ENCODE measurements around the gene ENG. TPM values are rescaled to one million over a fixed set of nuclear protein-coding genes. Genes with fewer than 3 reads are reported as not detected.

Gene ENG
- total and polyA plus RNA-seq, 4 donors, result 41.1 to 317 (median 131) TPM

DNA sequence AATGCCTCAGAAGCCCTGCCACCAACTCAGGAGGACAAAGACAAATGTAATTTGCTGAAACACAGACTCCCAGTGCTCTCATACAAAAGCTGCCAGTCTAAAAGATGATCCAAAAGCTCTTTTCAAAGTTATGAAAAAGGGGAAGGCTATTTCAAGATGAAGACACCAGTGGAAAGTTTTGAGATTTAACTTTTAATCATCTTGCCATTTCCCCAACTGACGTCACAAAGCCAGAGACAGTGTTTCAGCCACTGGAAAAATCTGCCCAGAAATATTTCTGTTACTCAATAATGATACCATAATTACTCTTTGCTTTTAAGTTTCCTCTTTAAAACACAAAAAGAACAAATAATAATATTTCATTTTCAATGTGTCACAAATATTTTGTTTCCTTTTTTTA, 20.9 kb downstream of the ENG start:
- no peak overlapping the region for H3K4me3 ChIP-seq
- H3K4me1 ChIP-seq (ENCODE audit: control insufficient read depth in 5 of 5, insufficient read depth in 5 of 5, low read length in 5 of 5), result peaks cover 16 to 43% (median 30%) of the 10 kb centered on the region in 5 donors
- no peaks in the 10 kb centered on the region for H3K9me3 ChIP-seq (ENCODE audit: control insufficient read depth in 4 of 4, insufficient read depth in 3 of 4, low read length in 3 of 4)
- no peaks in the 10 kb centered on the region for H3K27me3 ChIP-seq (ENCODE audit: control insufficient read depth in 3 of 3, insufficient read depth in 3 of 3, low read length in 2 of 3)
- no peak for ATAC-seq (ENCODE audit: insufficient read depth, low FRiP score)
- no peak overlapping the region for H3K9ac ChIP-seq (ENCODE audit: insufficient read depth in 1 of 2, low read length in 2 of 2)
- H3K36me3 ChIP-seq (ENCODE audit: control insufficient read depth in 4 of 4, insufficient read depth in 4 of 4, low read length in 4 of 4), result peaks cover 0 to 6% (median 2%) of the 10 kb centered on the region in 4 donors
- H3K27ac ChIP-seq (ENCODE audit: low read depth in 1 of 2, low read length in 1 of 2), result peak overlapping the region in 1 of 2 donors; percentile 59
- no peak for TF ChIP-seq CTCF (IDR thresholded peaks at IDR 0.05; ENCODE audit: control extremely low read depth, extremely low read depth)
- DNase-seq, result peak in 2 of 3 donors; percentile 68 to 70
- WGBS, 2 donors, result 10 to 30% methylated on average over 1 of the region's 1 CpG

GRCh38 chr9:127832248-127832647, 22.2 kb downstream of the ENG start:
- no peak for TF ChIP-seq CTCF (IDR thresholded peaks at IDR 0.05; ENCODE audit: control extremely low read depth, extremely low read depth)
- DNase-seq (no peak), ATAC-seq (ENCODE audit: insufficient read depth, low FRiP score) (no peak)
- Histone ChIP-seq H3K9ac (ENCODE audit: insufficient read depth in 1 of 2, low read length in 2 of 2) (no peak overlapping the region), H3K27ac (ENCODE audit: low read depth in 1 of 2, low read length in 1 of 2) (no peak overlapping the region), H3K4me3 (no peak overlapping the region), H3K9me3 (ENCODE audit: control insufficient read depth in 4 of 4, insufficient read depth in 3 of 4, low read length in 3 of 4) (no peaks in the 10 kb centered on the region), H3K36me3 (ENCODE audit: control insufficient read depth in 4 of 4, insufficient read depth in 4 of 4, low read length in 4 of 4) (peaks cover 0 to 6% (median 2%) of the 10 kb centered on the region in 4 donors), H3K27me3 (ENCODE audit: control insufficient read depth in 3 of 3, insufficient read depth in 3 of 3, low read length in 2 of 3) (no peaks in the 10 kb centered on the region), H3K4me1 (ENCODE audit: control insufficient read depth in 5 of 5, insufficient read depth in 5 of 5, low read length in 5 of 5) (peaks cover 6 to 42% (median 25%) of the 10 kb centered on the region in 5 donors)
- WGBS, 2 donors, result 45 to 62% methylated on average over 7 of the region's 7 CpGs

DNA sequence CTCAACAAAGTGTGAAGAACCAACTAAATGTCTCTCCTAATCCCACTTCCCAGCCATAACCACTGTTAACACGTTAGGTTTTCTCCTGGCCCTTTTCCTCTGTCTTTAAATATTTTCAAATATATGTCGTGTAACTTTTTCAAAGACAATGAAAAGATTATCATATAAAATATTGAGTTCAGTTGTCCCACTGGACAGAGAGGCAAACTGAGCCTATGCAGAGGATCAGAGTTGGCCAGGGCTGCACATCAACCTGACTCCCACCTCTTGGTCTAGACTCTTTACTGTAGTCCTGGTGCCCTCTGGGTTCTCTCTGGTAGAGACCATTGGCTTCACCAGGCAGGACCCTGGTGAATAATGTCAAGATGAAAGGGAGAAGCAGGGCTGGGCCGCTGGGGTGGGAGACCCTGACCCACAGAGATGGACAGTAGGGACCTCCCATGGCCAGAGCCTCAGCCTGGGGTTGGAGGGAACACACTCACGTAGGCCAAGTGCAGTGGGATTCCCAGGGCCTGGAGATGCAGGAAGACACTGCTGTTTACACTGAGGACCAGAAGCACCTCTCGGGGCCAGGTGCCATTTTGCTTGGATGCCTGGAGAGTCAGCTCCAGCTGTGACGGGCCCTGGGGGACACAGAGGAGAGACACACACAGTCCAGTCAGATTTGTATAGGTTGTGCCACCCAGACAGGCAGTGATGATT, 25.1 kb downstream of the ENG start:
- peak overlapping the region; percentile 56 to 77 for H3K27ac ChIP-seq (ENCODE audit: low read depth in 1 of 2, low read length in 1 of 2)
- 74 to 80% methylated on average over 6 of the region's 6 CpGs for WGBS, 2 donors
- no peak overlapping the region for H3K4me3 ChIP-seq
- H3K9ac ChIP-seq (ENCODE audit: insufficient read depth in 1 of 2, low read length in 2 of 2), result peak overlapping the region in 1 of 2 donors; percentile 11
- no peak for TF ChIP-seq CTCF (IDR thresholded peaks at IDR 0.05; ENCODE audit: control extremely low read depth, extremely low read depth)
- DNase-seq (no peak), ATAC-seq (ENCODE audit: insufficient read depth, low FRiP score) (no peak)
- no peaks in the 10 kb centered on the region for H3K27me3 ChIP-seq (ENCODE audit: control insufficient read depth in 3 of 3, insufficient read depth in 3 of 3, low read length in 2 of 3)
- peaks cover 0 to 28% (median 5%) of the 10 kb centered on the region in 4 donors for H3K36me3 ChIP-seq (ENCODE audit: control insufficient read depth in 4 of 4, insufficient read depth in 4 of 4, low read length in 4 of 4)
- H3K9me3 ChIP-seq (ENCODE audit: control insufficient read depth in 4 of 4, insufficient read depth in 3 of 4, low read length in 3 of 4), result no peaks in the 10 kb centered on the region
- H3K4me1 ChIP-seq (ENCODE audit: control insufficient read depth in 5 of 5, insufficient read depth in 5 of 5, low read length in 5 of 5), result peaks cover 0 to 40% (median 12%) of the 10 kb centered on the region in 5 donors

Measured in lung (tissue), 12 donors.